Mucosa of descending colon (tissue), 3 donors: Measurements from ENCODE around the gene SLC6A3. TPM values are rescaled to one million over a fixed set of nuclear protein-coding genes. Genes with fewer than 3 reads are reported as not detected.

ENCODE experiments used
- ATAC-seq: fragments of 200-7000 bp; cut with Tn5 transposase; one replicate; pipeline ENCODE4 v1.9.1; 2020; ENCODE audit warnings: mild to moderate bottlenecking, moderate library complexity
- DNase-seq, 3 donors: peaks; one replicate each; pipeline ENCODE4 v3.0.0-alpha.2; 2020
- H3K36me3 ChIP-seq: fragments of 200-600 bp; one replicate; pipeline ENCODE4 v1.8.0; 2021; ENCODE audit warnings: low read depth, mild to moderate bottlenecking
- H3K4me1 ChIP-seq: fragments of 200-600 bp; one replicate; pipeline ENCODE4 v1.8.0; 2021; ENCODE audit warnings: low read depth, mild to moderate bottlenecking
- H3K4me3 ChIP-seq: fragments of 200-600 bp; one replicate; pipeline ENCODE4 v1.8.0; 2021; ENCODE audit warnings: mild to moderate bottlenecking
- H3K9me3 ChIP-seq: fragments of 200-600 bp; one replicate; pipeline ENCODE4 v1.8.0; 2021; ENCODE audit warnings: mild to moderate bottlenecking
- CTCF ChIP-seq: fragments of 200-600 bp; IDR thresholded peaks from one replicate; pipeline ENCODE4 v1.8.0; 2022; ENCODE audit warnings: antibody characterized with exemption, mild to moderate bottlenecking
- intact Hi-C, 2 donors: fragments of 100-400 bp; cut with DNase I in 1 of 2; cut with micrococcal nuclease in 1 of 2; formaldehyde crosslinking; loops; one replicate each; pipeline versions ENCODE4 v1.11.0 to v1.11.1; 2022; cut with DNase I, micrococcal nuclease
- total RNA-seq, 3 donors: library from RNA; stranded (reverse); fragmentation: NEBNext Ultra II Directional in 2 of 3; extraction: Animal tissue kit (Norgen Biotek cat#: 25700) in 2 of 3; gene quantifications; one replicate each; pipeline versions ENCODE4 v1.2.1 to v1.2.4, GENCODE V29; 2021 to 2023
- donor health status: DM: no; HTN: no; CAD: no; lungs with moderate emphysema.
- donor health status: DM: no; HTN: no; CAD: no.
- donor health status: DM: no; HTN: yes; CAD: no.

SLC6A3 gene
- total RNA-seq, 3 donors from 2014 or later = not detected

- ATAC-seq = no peak
- intact Hi-C loops = no loop called here
- H3K4me3 ChIP-seq = no peak overlapping the region
- no peaks in the 10 kb centered on the region for H3K36me3 ChIP-seq
- no peak for TF ChIP-seq CTCF
- DNase-seq = peak in 1 of 3 donors; percentile 27
- no peaks in the 10 kb centered on the region for H3K9me3 ChIP-seq
- H3K4me1 ChIP-seq = no peaks in the 10 kb centered on the region
Observed at GRCh38 chr5:1400936-1401335, 44.3 kb downstream of the SLC6A3 start.

GRCh38 chr5:1400211-1400855 is 44.9 kb downstream of the SLC6A3 start:
- ATAC-seq (no peak), DNase-seq (peak in 1 of 3 donors; percentile 41)
- H3K4me3 ChIP-seq = no peak overlapping the region
- TF ChIP-seq CTCF = no peak
- H3K4me1 ChIP-seq = no peaks in the 10 kb centered on the region
- H3K9me3 ChIP-seq = no peaks in the 10 kb centered on the region
- intact Hi-C loops = no loop called here
- H3K36me3 ChIP-seq = no peaks in the 10 kb centered on the region

- H3K9me3 ChIP-seq = no peaks in the 10 kb centered on the region
- no peaks in the 10 kb centered on the region for H3K4me1 ChIP-seq
- no peaks in the 10 kb centered on the region for H3K36me3 ChIP-seq
- ATAC-seq = no peak
- TF ChIP-seq CTCF = no peak
- DNase-seq = peak in 1 of 3 donors; percentile 25
- H3K4me3 ChIP-seq = no peak overlapping the region
- intact Hi-C loops = no loop called here
Observed at GRCh38 chr5:1399737-1400136, 45.5 kb downstream of the SLC6A3 start.

GRCh38 chr5:1396293-1396816 is 48.9 kb downstream of the SLC6A3 start:
- H3K4me3 ChIP-seq = no peak overlapping the region
- TF ChIP-seq CTCF = no peak
- H3K9me3 ChIP-seq = no peaks in the 10 kb centered on the region
- intact Hi-C loops = no loop called here
- ATAC-seq = no peak
- no peaks in the 10 kb centered on the region for H3K4me1 ChIP-seq
- no peaks in the 10 kb centered on the region for H3K36me3 ChIP-seq
- DNase-seq = peak in 1 of 3 donors; percentile 19

- DNase-seq (peak in 1 of 3 donors; percentile 30), ATAC-seq (no peak)
- TF ChIP-seq CTCF = no peak
- Histone ChIP-seq H3K4me1 (no peaks in the 10 kb centered on the region), H3K4me3 (no peak overlapping the region), H3K9me3 (no peaks in the 10 kb centered on the region), H3K36me3 (no peaks in the 10 kb centered on the region)
- intact Hi-C loops = no loop called here
Observed at GRCh38 chr5:1394881-1395860, 50.1 kb downstream of the SLC6A3 start.
